Brain microvascular endothelial cell (primary cell): ENCODE data around the gene STK39.

Experiments
- DNase-seq: peaks from one replicate; pipeline ENCODE4 v3.0.0-alpha.2; 2020
- H3K27ac ChIP-seq: fragments of 250-450 bp; sonication (Bioruptor Pico); 2 replicates; pipeline ENCODE4 v1.5.1; 2020; ENCODE audit warnings: mild to moderate bottlenecking, moderate library complexity
- H3K27me3 ChIP-seq: fragments of 250-450 bp; sonication (Bioruptor Pico); replicated peaks from 2 replicates; pipeline ENCODE4 v1.5.1; 2020; ENCODE audit warnings: mild to moderate bottlenecking
- H3K36me3 ChIP-seq: fragments of 250-450 bp; sonication (Bioruptor Pico); replicated peaks from 2 replicates; pipeline ENCODE4 v1.5.1; 2020; ENCODE audit warnings: mild to moderate bottlenecking
- H3K4me3 ChIP-seq: 2 replicates; pipeline ENCODE4 v1.5.1; 2011; ENCODE audit warnings: low read depth, mild to moderate bottlenecking, control low read depth, low read length, moderate library complexity
- in situ Hi-C: cut with HindIII; loops from 2 replicates; pipeline ENCODE4 v1.10.0; 2017; ENCODE audit warnings: low sequenced_read_pairs, low pct_ligation_motif_present
- TF ChIP-seq, protein P1 (sequence below): IDR thresholded peaks from 2 replicates; pipeline ENCODE4 v1.5.1; 2011; ENCODE audit warnings: low read depth, mild to moderate bottlenecking, moderate library complexity, low read length, control low read depth, inconsistent platforms; ENCODE audit errors: missing control alignments

The STK39 gene

GRCh38 chr2:168172071-168172470 lies 75.3 kb downstream of the STK39 start:
- Histone ChIP-seq H3K27me3 (no peaks in the 10 kb centered on the region), H3K36me3 (no peaks in the 10 kb centered on the region), H3K4me3 (no peak overlapping the region), H3K27ac (no peak overlapping the region)
- DNase-seq, result no peak
- in situ Hi-C loops, result no loop called here
- TF ChIP-seq, protein P1, sequence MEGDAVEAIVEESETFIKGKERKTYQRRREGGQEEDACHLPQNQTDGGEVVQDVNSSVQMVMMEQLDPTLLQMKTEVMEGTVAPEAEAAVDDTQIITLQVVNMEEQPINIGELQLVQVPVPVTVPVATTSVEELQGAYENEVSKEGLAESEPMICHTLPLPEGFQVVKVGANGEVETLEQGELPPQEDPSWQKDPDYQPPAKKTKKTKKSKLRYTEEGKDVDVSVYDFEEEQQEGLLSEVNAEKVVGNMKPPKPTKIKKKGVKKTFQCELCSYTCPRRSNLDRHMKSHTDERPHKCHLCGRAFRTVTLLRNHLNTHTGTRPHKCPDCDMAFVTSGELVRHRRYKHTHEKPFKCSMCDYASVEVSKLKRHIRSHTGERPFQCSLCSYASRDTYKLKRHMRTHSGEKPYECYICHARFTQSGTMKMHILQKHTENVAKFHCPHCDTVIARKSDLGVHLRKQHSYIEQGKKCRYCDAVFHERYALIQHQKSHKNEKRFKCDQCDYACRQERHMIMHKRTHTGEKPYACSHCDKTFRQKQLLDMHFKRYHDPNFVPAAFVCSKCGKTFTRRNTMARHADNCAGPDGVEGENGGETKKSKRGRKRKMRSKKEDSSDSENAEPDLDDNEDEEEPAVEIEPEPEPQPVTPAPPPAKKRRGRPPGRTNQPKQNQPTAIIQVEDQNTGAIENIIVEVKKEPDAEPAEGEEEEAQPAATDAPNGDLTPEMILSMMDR, result no peak

DNA sequence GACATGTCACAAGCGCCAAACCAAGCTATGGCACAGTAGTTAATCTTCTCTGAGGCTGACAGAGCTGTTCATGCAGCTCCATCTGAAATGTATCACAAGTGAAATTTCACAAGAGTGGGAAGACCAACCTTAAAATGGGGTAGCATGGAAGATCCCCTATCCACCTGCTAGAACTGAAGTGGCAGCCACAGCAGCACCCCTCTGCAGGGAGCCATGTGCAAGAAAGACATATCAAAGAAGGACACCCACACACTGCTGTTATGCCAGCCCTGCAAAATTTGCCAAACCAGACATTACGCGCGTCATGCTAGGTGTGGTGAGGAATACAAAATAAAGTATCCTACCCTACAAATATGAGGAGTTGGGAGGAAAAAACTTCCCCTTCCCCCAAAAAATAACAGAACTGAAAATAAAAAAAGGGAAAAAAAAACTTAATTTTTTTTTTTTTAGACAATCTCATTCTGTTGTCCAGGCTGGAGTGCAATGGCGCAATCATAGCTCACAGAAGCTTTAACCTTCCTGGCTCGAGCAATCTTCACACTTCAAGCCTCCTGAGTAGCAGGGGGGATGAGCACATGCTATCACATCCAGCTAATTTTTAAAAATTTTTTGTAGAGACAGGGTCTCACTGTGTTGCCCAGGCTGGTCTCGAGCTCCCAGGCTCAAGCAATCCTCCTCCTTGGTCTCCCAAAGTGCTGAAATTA lies 76.2 kb downstream of the STK39 start:
- Histone ChIP-seq H3K27ac (no peak overlapping the region), H3K4me3 (no peak overlapping the region), H3K27me3 (no peaks in the 10 kb centered on the region), H3K36me3 (no peaks in the 10 kb centered on the region)
- TF ChIP-seq, protein P1, result no peak
- in situ Hi-C loops, result no loop called here
- no peak for DNase-seq

DNA sequence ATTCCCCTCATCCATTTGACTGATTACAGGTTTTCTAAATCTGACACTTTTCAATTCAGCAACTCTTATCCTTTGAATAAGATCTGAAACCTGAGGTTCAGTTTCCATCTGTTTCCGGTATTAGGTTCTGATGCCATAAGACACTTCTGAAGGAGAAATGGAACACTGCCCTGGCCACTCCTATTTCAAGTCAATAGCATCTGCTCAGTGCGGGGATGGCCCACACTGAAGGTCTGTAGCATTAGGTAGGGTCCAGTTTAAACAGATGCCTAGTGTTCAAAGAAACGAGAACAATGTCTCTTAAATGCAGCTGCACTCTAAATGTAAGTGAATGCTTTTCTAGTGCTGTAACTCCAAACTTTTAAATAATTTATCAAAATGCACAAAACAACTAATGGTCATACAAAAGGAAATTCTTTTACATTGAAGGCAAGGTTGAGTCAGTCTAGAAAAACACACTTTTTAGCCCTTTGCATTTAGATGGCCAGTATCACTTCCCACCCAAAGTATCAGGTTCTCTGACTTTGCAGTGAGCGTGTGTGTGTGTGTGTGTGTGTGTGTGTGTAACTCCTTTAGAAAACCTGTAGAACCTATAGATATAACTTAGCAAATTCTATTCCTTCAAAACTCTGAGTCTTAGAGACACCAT lies 78.2 kb downstream of the STK39 start:
- in situ Hi-C loops, result no loop called here
- TF ChIP-seq, protein P1, result no peak
- Histone ChIP-seq H3K27ac (no peak overlapping the region), H3K4me3 (no peak overlapping the region), H3K36me3 (no peaks in the 10 kb centered on the region), H3K27me3 (no peaks in the 10 kb centered on the region)
- DNase-seq, result peak; percentile 56

GRCh38 chr2:168167511-168168263 lies 79.7 kb downstream of the STK39 start:
- no peaks in the 10 kb centered on the region for H3K27me3 ChIP-seq
- H3K27ac ChIP-seq, result no peak overlapping the region
- in situ Hi-C loops, result no loop called here
- H3K36me3 ChIP-seq, result peaks cover 4% of the 10 kb centered on the region
- no peak overlapping the region for H3K4me3 ChIP-seq
- TF ChIP-seq, protein P1, result no peak
- DNase-seq, result no peak

GRCh38 chr2:168166902-168167510 lies 80.4 kb downstream of the STK39 start:
- in situ Hi-C loops, result no loop called here
- Histone ChIP-seq H3K27ac (no peak overlapping the region), H3K4me3 (no peak overlapping the region), H3K27me3 (no peaks in the 10 kb centered on the region), H3K36me3 (peaks cover 4% of the 10 kb centered on the region)
- peak; percentile 34 for DNase-seq
- TF ChIP-seq, protein P1, result no peak
